K562 (cell line): ENCODE results near the gene LMO2. TPM values are rescaled to one million over a fixed set of nuclear protein-coding genes. Genes with fewer than 3 reads are reported as not detected.
A peak's percentile ranks its signal among the peaks of the same experiment; 100 is the strongest.

Experiments used
- ATAC-seq: fragments of 200-7000 bp; cut with Tn5 transposase; 3 replicates; pipeline ENCODE4 v1.9.1; 2020; ENCODE audit warnings: moderate library complexity
- BruUV-seq: library from RNA; stranded (reverse); fragments of 400-500 nt; replicated peaks from 2 replicates; lab custom pipeline; 2021; lab: Mats Ljungman, UMichigan
- CTCF ChIA-PET: fragments of 300-600 bp; formaldehyde crosslinking; extraction: SDS; loops from one replicate; lab custom pipeline; 2021; ENCODE audit warnings: low intra/inter-chr PET ratio; lab: Yijun Ruan, JAX
- POLR2A ChIA-PET: fragments of 300-600, 350-650 bp; sonication (Branson Sonifier 250); formaldehyde crosslinking; extraction: SDS; loops from one replicate; lab custom pipeline; 2021; ENCODE audit warnings: antibody characterized with exemption, inconsistent platforms; lab: Yijun Ruan, JAX
- DNase-seq, 4 experiments: peaks; one replicate each; pipeline versions ENCODE4 v3.0.0 to v3.0.0-alpha.2; 2011 to 2018; ENCODE audit warnings: low spot score in 3 of 4, mixed read lengths in 3 of 4; ENCODE audit errors: extremely low read depth in 1 of 4
- FAIRE-seq: peaks from 2 replicates; lab custom pipeline; 2011; peaks lifted over from hg19 to GRCh38; lab: Jason Lieb, UNC
- H2AFZ ChIP-seq: 2 replicates; pipeline ENCODE4 v1.6.0; 2011; ENCODE audit warnings: low read depth, low read length, control low read depth, inconsistent platforms
- H3K27ac ChIP-seq: fragments of 200-600 bp; 3 replicates; pipeline ENCODE4 v1.8.0; 2011; ENCODE audit warnings: low read depth, mild to moderate bottlenecking, control low read depth, inconsistent platforms, low read length, moderate library complexity, mixed read lengths; ENCODE audit errors: extremely low read depth
- H3K27me3 ChIP-seq, 2 experiments: fragments of 300-600 bp in 1 of 2; 2 replicates in 1 of 2; 3 replicates in 1 of 2; pipeline versions ENCODE4 v1.6.0 to v1.8.0; 2011; ENCODE audit warnings: inconsistent platforms in 2 of 2, low read length in 2 of 2, mild to moderate bottlenecking in 1 of 2, mixed read lengths in 1 of 2, moderate library complexity in 1 of 2; ENCODE audit not compliant: control insufficient read depth in 2 of 2, insufficient read depth in 2 of 2
- H3K36me3 ChIP-seq: fragments of 300-600 bp; 3 replicates; pipeline ENCODE4 v1.8.0; 2011; ENCODE audit warnings: mild to moderate bottlenecking, low read length, inconsistent platforms; ENCODE audit not compliant: control insufficient read depth, insufficient read depth
- H3K4me1 ChIP-seq, 2 experiments: fragments of 200-600 bp in 1 of 2; replicated peaks in 1 of 2; 2 replicates in 1 of 2; 3 replicates in 1 of 2; pipeline versions ENCODE4 v1.5.1 to v1.8.0; 2011; ENCODE audit warnings: inconsistent platforms in 2 of 2, low read length in 2 of 2, mild to moderate bottlenecking in 1 of 2, mixed read lengths in 1 of 2, moderate library complexity in 1 of 2; ENCODE audit not compliant: control insufficient read depth in 2 of 2, insufficient read depth in 2 of 2
- H3K4me2 ChIP-seq: 2 replicates; pipeline ENCODE4 v1.6.1; 2011; ENCODE audit warnings: low read length, control low read depth, inconsistent platforms, mixed read lengths; ENCODE audit not compliant: insufficient read depth
- H3K4me3 ChIP-seq: fragments of 200-600 bp; sonication (generic), shearing (Covaris generic); 2 replicates; pipeline ENCODE4 v1.5.1; 2016; ENCODE audit warnings: control low read depth, inconsistent platforms
- H3K79me2 ChIP-seq: fragments of 200-600 bp; 3 replicates; pipeline ENCODE4 v1.8.0; 2011; ENCODE audit warnings: low read length, inconsistent platforms; ENCODE audit not compliant: control insufficient read depth, insufficient read depth
- H3K9ac ChIP-seq, 2 experiments: 2 replicates each; pipeline versions ENCODE4 v1.6.0 to v1.6.1; 2011; ENCODE audit warnings: low read depth in 2 of 2, low read length in 2 of 2, control low read depth in 1 of 2, inconsistent platforms in 1 of 2, mild to moderate bottlenecking in 1 of 2, mixed read lengths in 1 of 2; ENCODE audit not compliant: insufficient read depth in 1 of 2
- H3K9me1 ChIP-seq: one replicate; pipeline ENCODE4 v1.6.0; 2011; ENCODE audit warnings: inconsistent platforms, mild to moderate bottlenecking, low read length, moderate library complexity; ENCODE audit not compliant: control insufficient read depth, insufficient read depth
- H3K9me3 ChIP-seq: replicated peaks from 2 replicates; pipeline ENCODE4 v1.5.1; 2011; ENCODE audit warnings: low read depth, low read length, inconsistent platforms; ENCODE audit not compliant: control insufficient read depth, insufficient read depth
- H4K20me1 ChIP-seq: replicated peaks from 2 replicates; pipeline ENCODE4 v1.6.1; 2011; ENCODE audit warnings: low read length, inconsistent platforms, mixed read lengths; ENCODE audit not compliant: control insufficient read depth, insufficient read depth
- EGR1 ChIP-seq: fragments of 450-650 bp; conservative IDR thresholded peaks from 2 replicates; pipeline ENCODE4 v1.6.1; 2017; ENCODE audit warnings: mild to moderate bottlenecking
- ELF4 ChIP-seq: fragments of 450-650 bp; formaldehyde crosslinking; IDR thresholded peaks from 2 replicates; pipeline ENCODE4 v1.4.0; 2022; ENCODE audit warnings: missing genetic modification characterization
- EZH2 ChIP-seq: IDR thresholded peaks from 2 replicates; pipeline ENCODE4 v1.6.1; 2012; ENCODE audit warnings: low read depth, mild to moderate bottlenecking, inconsistent platforms, low read length, borderline replicate concordance
- GABPB1 ChIP-seq: sonication (generic); formaldehyde crosslinking; IDR thresholded peaks from 2 replicates; pipeline ENCODE4 v1.8.0; 2022; ENCODE audit warnings: mild to moderate bottlenecking, missing genetic modification reagents
- NRF1 ChIP-seq, 2 experiments: fragments of 450-650 bp; IDR thresholded peaks in 1 of 2; conservative IDR thresholded peaks in 1 of 2; 2 replicates each; pipeline ENCODE4 v1.6.1; 2014; ENCODE audit warnings: mild to moderate bottlenecking in 2 of 2
- RAD21 ChIP-seq, 2 experiments: fragments of 250-450 bp in 1 of 2; fragments of 450-650 bp in 1 of 2; sonication (Bioruptor Pico) in 1 of 2; formaldehyde crosslinking in 1 of 2; IDR thresholded peaks in 1 of 2; conservative IDR thresholded peaks in 1 of 2; 2 replicates each; pipeline versions ENCODE4 v1.4.0 to v1.8.0; 2020 to 2022; ENCODE audit warnings: mild to moderate bottlenecking in 2 of 2, moderate library complexity in 1 of 2
- RFX7 ChIP-seq: fragments of 250-450 bp; sonication (Bioruptor Pico); IDR thresholded peaks from 2 replicates; pipeline ENCODE4 v1.5.1; 2021; ENCODE audit warnings: mild to moderate bottlenecking
- TAL1 ChIP-seq: fragments of 450-650 bp; IDR thresholded peaks from 2 replicates; pipeline ENCODE4 v1.6.1; 2016; ENCODE audit warnings: mild to moderate bottlenecking
- ZKSCAN1 ChIP-seq: fragments of 150-350 bp; IDR thresholded peaks from 2 replicates; pipeline ENCODE4 v1.6.1; 2016; ENCODE audit warnings: low read depth, low read length
- ZNF12 ChIP-seq: sonication (generic); formaldehyde crosslinking; IDR thresholded peaks from 2 replicates; pipeline ENCODE4 v1.4.0; 2020; ENCODE audit warnings: mild to moderate bottlenecking, missing genetic modification reagents
- WGBS: fragments of 100-300 bp; shearing (Covaris generic); methylation state at CpG from one replicate; pipeline ENCODE4 v1.1.6; 2016; ENCODE audit warnings: low coverage, mixed read lengths; ENCODE audit not compliant: insufficient coverage; ENCODE audit errors: missing lambda C conversion rate; 5-methylcytosine and 5-hydroxymethylcytosine counted together
- in situ Hi-C: fragments of 300-500 bp; cut with MboI; formaldehyde crosslinking; loops from 4 replicates; pipeline ENCODE4 v1.15.0; 2018; ENCODE audit warnings: inconsistent platforms, mixed read lengths
- intact Hi-C: fragments of 100-400 bp; cut with micrococcal nuclease; formaldehyde crosslinking; loops from 2 replicates; pipeline ENCODE4 v1.14.2; 2022
- polyA plus RNA-seq, 8 experiments: library from polyadenylated mRNA; depleted of rRNA in 4 of 8; stranded (reverse) in 5 of 8; unstranded in 3 of 8; fragments of >200 nt; fragmentation: Nextera tagmentation in 2 of 8; fragmentation: Illumina TruSeq in 1 of 8; extraction: Ambion mirVana in 2 of 8; extraction: Trizol in 1 of 8; gene quantifications; 2 replicates each; pipeline versions ENCODE4 v1.2.1 to v1.2.3, GENCODE V29; 2011 to 2014; ENCODE audit warnings: inconsistent platforms in 1 of 8, missing spikeins in 1 of 8
- total RNA-seq, 7 experiments: library from RNA; depleted of rRNA in 6 of 7; stranded (reverse); fragments of >200 nt in 6 of 7; fragmentation: Illumina TruSeq in 2 of 7; extraction: Trizol in 2 of 7; gene quantifications; 2 replicates each; pipeline versions ENCODE4 v1.2.1 to v1.2.3, GENCODE V29; 2011 to 2021; ENCODE audit warnings: low replicate concordance in 1 of 7
- TF ChIP-seq, protein P1 (sequence below): sonication (generic); formaldehyde crosslinking; IDR thresholded peaks from 2 replicates; pipeline ENCODE4 v1.4.0; 2020; ENCODE audit warnings: mild to moderate bottlenecking, missing genetic modification reagents

Gene LMO2
- total and polyA plus RNA-seq, 9 of the 15 experiments (the other 6 are each of a cell fraction or from before 2014, with no cell fraction given), result 6.9 to 126 (median 91.5) TPM

DNA sequence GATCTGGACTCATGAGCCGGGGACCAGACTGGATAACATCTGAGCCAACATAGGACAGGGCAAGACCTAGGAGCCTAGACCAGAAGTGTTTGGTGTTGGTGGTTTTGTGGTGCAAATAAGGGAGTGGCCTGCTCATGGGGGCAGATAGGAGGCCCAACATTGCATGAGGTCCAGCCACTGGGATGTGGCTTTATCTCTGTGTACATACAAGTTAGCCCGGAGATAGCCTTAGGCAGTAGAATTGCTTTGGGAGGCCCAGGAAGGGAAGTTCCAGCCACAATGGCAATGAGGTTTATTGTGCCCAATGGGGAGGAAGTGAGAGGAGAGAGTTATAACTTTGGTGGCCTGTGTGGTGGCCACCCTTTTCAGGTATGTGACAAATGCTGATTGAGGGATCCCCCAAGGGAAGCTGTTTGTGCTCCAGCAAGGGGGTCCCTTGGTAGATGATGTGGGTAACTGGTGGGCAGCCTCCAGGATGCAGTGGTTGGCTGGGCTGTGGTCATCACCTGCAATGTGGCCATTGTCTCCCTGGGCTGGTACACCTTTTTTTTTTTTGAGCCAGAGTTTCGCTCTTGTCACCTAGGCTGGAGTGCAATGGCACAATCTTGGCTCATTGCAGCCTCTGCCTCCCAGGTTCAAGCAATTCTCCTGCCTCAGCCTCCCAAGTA lies 6.4 kb downstream of the LMO2 start (continued):
- TF ChIP-seq ZKSCAN1, result peak; percentile 62
- no peak for TF ChIP-seq ZNF12 (CRISPR knock-in tag)
- TF ChIP-seq, protein P1, sequence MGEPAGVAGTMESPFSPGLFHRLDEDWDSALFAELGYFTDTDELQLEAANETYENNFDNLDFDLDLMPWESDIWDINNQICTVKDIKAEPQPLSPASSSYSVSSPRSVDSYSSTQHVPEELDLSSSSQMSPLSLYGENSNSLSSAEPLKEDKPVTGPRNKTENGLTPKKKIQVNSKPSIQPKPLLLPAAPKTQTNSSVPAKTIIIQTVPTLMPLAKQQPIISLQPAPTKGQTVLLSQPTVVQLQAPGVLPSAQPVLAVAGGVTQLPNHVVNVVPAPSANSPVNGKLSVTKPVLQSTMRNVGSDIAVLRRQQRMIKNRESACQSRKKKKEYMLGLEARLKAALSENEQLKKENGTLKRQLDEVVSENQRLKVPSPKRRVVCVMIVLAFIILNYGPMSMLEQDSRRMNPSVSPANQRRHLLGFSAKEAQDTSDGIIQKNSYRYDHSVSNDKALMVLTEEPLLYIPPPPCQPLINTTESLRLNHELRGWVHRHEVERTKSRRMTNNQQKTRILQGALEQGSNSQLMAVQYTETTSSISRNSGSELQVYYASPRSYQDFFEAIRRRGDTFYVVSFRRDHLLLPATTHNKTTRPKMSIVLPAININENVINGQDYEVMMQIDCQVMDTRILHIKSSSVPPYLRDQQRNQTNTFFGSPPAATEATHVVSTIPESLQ (CRISPR knock-in tag), result no peak
- 0 out of 2 replicates have a peak, but pooled peaks have one; percentile 43 for TF ChIP-seq GABPB1 (CRISPR knock-in tag)
- TF ChIP-seq EGR1, result no peak
- no peak for TF ChIP-seq RFX7 (CRISPR knock-in tag)
- 0 out of 2 replicates have a peak, but pooled peaks have one; percentile 18 for TF ChIP-seq ELF4
- no peak for TF ChIP-seq EZH2
- peak; percentile 68 for TF ChIP-seq TAL1

DNA sequence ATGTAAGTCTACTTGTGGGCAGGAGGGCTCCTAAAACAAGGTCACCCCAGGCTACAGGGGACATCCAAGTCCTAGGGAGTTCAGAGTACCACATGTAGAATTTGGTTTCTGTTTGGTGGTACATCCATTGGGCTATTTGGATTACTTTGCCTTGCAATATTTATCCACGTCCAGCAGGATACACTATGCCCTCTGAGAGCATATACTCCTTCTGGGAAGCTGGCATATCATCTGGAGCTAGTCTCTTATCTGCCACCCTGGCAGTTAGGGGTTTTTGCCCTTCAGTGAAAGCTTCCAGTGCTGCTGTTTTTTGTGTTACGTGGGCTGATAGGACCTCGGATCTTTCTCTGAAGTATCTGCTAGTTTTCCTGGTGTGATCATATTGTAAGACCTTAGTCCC lies 7.3 kb downstream of the LMO2 start:
- Histone ChIP-seq H3K79me2 (peaks cover 39% of the 10 kb centered on the region), H3K9ac (no peak overlapping the region), H4K20me1 (no peaks in the 10 kb centered on the region), H3K27me3 (no peaks in the 10 kb centered on the region; a peak in 1 of 5 replicates), H2AFZ (no peak overlapping the region), H3K4me3 (no peak overlapping the region), H3K27ac (0 out of 3 replicates have a peak overlapping the region, but pooled peaks have one; percentile 9), H3K4me2 (peak overlapping the region; percentile 63; the same call in 1 of the 2 replicates), H3K36me3 (no peaks in the 10 kb centered on the region; the same call in 2 of the 3 replicates), H3K9me1 (no peaks in the 10 kb centered on the region), H3K4me1 (peaks cover 22 to 63% of the 10 kb centered on the region in 2 experiments; a peak in 3 of 5 replicates), H3K9me3 (no peaks in the 10 kb centered on the region)
- ChIA-PET CTCF (no interaction called here), POLR2A (no interaction called here)
- FAIRE-seq (no peak), ATAC-seq (no peak), DNase-seq (no peak)
- TF ChIP-seq RAD21 (CRISPR knock-in tag; conservative IDR thresholded peaks at IDR 0.05 in 1 of 2, IDR thresholded peaks at IDR 0.05 in 1 of 2) (0 out of 4 replicates have a peak, but pooled peaks of 1 of the 2 experiments have one; percentile 4), NRF1 (conservative IDR thresholded peaks at IDR 0.05 in 1 of 2, IDR thresholded peaks at IDR 0.05 in 1 of 2) (no peak)
- WGBS, result 42% methylated on average over 3 of the region's 3 CpGs
- in situ Hi-C loops (no loop called here), intact Hi-C loops (no loop called here)
- no TSS peak for BruUV-seq
